Measurements from ENCODE around the gene GNB1. TPM values are rescaled to one million over a fixed set of nuclear protein-coding genes. Genes with fewer than 3 reads are reported as not detected.

Gene GNB1
- total and polyA plus RNA-seq, 9 of the 15 experiments (the other 6 are each of a cell fraction or from before 2014, with no cell fraction given), result 34.3 to 388 (median 114) TPM

DNA sequence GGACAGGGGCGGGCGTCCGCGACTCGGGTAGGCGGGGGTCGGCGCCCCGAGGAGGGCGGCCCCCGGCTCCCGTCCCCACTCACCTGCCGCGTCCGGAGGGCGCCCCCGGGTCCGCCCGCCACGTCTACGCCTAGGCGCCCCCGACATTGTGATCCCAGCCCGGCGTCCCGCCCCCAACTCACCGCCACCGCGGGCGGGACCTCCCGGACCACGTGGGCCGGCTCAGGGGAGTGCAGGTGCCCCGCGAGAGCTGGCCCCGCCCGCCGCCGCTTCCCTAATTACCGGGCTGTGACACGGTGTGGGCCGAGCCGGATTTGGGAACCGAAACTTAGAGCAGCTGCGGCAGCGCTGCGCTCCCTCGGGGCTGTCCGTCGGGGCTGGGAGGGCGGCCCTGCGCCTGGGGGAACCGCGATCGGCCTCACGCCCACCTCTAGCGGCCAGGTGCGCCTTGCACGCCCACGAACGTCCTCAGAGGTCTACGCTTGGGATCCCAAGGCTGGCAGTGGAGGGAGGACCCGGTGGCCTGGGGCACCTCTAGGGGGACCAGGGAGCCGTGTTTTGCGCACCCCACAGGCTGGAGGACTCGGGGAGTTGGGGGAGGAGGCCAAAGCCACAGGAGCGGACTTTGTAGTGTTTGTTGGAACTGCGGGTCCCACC lies 112.1 kb downstream of the GNB1 start (continued):
- TF ChIP-seq TCF3 (CRISPR knock-in tag; IDR thresholded peaks at IDR 0.05), result peak; percentile 24; the same call in 1 of the 2 replicates
- TF ChIP-seq RCOR1 (IDR thresholded peaks at IDR 0.05; ENCODE audit: borderline replicate concordance in 1 of 2, low read depth in 2 of 2, low read length in 2 of 2), result peak in 1 of 2 experiments; percentile 46; a peak in 2 of 4 replicates
- no peak for TF ChIP-seq POU5F1 (IDR thresholded peaks at IDR 0.05; ENCODE audit: borderline replicate concordance, low read depth, low read length, partially characterized antibody)
- TF ChIP-seq, protein P1, sequence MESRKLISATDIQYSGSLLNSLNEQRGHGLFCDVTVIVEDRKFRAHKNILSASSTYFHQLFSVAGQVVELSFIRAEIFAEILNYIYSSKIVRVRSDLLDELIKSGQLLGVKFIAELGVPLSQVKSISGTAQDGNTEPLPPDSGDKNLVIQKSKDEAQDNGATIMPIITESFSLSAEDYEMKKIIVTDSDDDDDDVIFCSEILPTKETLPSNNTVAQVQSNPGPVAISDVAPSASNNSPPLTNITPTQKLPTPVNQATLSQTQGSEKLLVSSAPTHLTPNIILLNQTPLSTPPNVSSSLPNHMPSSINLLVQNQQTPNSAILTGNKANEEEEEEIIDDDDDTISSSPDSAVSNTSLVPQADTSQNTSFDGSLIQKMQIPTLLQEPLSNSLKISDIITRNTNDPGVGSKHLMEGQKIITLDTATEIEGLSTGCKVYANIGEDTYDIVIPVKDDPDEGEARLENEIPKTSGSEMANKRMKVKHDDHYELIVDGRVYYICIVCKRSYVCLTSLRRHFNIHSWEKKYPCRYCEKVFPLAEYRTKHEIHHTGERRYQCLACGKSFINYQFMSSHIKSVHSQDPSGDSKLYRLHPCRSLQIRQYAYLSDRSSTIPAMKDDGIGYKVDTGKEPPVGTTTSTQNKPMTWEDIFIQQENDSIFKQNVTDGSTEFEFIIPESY (CRISPR knock-in tag; IDR thresholded peaks at IDR 0.05), result peak; percentile 64; the same call in 1 of the 2 replicates
- TF ChIP-seq, protein P2, sequence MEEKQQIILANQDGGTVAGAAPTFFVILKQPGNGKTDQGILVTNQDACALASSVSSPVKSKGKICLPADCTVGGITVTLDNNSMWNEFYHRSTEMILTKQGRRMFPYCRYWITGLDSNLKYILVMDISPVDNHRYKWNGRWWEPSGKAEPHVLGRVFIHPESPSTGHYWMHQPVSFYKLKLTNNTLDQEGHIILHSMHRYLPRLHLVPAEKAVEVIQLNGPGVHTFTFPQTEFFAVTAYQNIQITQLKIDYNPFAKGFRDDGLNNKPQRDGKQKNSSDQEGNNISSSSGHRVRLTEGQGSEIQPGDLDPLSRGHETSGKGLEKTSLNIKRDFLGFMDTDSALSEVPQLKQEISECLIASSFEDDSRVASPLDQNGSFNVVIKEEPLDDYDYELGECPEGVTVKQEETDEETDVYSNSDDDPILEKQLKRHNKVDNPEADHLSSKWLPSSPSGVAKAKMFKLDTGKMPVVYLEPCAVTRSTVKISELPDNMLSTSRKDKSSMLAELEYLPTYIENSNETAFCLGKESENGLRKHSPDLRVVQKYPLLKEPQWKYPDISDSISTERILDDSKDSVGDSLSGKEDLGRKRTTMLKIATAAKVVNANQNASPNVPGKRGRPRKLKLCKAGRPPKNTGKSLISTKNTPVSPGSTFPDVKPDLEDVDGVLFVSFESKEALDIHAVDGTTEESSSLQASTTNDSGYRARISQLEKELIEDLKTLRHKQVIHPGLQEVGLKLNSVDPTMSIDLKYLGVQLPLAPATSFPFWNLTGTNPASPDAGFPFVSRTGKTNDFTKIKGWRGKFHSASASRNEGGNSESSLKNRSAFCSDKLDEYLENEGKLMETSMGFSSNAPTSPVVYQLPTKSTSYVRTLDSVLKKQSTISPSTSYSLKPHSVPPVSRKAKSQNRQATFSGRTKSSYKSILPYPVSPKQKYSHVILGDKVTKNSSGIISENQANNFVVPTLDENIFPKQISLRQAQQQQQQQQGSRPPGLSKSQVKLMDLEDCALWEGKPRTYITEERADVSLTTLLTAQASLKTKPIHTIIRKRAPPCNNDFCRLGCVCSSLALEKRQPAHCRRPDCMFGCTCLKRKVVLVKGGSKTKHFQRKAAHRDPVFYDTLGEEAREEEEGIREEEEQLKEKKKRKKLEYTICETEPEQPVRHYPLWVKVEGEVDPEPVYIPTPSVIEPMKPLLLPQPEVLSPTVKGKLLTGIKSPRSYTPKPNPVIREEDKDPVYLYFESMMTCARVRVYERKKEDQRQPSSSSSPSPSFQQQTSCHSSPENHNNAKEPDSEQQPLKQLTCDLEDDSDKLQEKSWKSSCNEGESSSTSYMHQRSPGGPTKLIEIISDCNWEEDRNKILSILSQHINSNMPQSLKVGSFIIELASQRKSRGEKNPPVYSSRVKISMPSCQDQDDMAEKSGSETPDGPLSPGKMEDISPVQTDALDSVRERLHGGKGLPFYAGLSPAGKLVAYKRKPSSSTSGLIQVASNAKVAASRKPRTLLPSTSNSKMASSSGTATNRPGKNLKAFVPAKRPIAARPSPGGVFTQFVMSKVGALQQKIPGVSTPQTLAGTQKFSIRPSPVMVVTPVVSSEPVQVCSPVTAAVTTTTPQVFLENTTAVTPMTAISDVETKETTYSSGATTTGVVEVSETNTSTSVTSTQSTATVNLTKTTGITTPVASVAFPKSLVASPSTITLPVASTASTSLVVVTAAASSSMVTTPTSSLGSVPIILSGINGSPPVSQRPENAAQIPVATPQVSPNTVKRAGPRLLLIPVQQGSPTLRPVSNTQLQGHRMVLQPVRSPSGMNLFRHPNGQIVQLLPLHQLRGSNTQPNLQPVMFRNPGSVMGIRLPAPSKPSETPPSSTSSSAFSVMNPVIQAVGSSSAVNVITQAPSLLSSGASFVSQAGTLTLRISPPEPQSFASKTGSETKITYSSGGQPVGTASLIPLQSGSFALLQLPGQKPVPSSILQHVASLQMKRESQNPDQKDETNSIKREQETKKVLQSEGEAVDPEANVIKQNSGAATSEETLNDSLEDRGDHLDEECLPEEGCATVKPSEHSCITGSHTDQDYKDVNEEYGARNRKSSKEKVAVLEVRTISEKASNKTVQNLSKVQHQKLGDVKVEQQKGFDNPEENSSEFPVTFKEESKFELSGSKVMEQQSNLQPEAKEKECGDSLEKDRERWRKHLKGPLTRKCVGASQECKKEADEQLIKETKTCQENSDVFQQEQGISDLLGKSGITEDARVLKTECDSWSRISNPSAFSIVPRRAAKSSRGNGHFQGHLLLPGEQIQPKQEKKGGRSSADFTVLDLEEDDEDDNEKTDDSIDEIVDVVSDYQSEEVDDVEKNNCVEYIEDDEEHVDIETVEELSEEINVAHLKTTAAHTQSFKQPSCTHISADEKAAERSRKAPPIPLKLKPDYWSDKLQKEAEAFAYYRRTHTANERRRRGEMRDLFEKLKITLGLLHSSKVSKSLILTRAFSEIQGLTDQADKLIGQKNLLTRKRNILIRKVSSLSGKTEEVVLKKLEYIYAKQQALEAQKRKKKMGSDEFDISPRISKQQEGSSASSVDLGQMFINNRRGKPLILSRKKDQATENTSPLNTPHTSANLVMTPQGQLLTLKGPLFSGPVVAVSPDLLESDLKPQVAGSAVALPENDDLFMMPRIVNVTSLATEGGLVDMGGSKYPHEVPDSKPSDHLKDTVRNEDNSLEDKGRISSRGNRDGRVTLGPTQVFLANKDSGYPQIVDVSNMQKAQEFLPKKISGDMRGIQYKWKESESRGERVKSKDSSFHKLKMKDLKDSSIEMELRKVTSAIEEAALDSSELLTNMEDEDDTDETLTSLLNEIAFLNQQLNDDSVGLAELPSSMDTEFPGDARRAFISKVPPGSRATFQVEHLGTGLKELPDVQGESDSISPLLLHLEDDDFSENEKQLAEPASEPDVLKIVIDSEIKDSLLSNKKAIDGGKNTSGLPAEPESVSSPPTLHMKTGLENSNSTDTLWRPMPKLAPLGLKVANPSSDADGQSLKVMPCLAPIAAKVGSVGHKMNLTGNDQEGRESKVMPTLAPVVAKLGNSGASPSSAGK (IDR thresholded peaks at IDR 0.05), result peak; percentile 81
- peak; percentile 82 for TF ChIP-seq MYC (IDR thresholded peaks at IDR 0.05; ENCODE audit: low read depth, low read length)
- TF ChIP-seq MYC (CRISPR knock-in tag; IDR thresholded peaks at IDR 0.05; ENCODE audit: borderline replicate concordance, low read depth), result peak; percentile 58; the same call in 1 of the 2 replicates
- no peak for TF ChIP-seq MAFF (IDR thresholded peaks at IDR 0.05; ENCODE audit: low read length)
- TF ChIP-seq POLR2AphosphoS2 (IDR thresholded peaks at IDR 0.05; ENCODE audit: low read length), result no peak
- TF ChIP-seq SREBF1 (IDR thresholded peaks at IDR 0.05; ENCODE audit: borderline replicate concordance, low read depth, low read length), result no peak
- TF ChIP-seq SP1 (CRISPR knock-in tag; IDR thresholded peaks at IDR 0.05), result peak; percentile 80
- peak; percentile 93 for TF ChIP-seq L3MBTL2 (IDR thresholded peaks at IDR 0.05)
